Mesenchymal stem cell (in vitro differentiated cells and primary cell): ENCODE data around the gene SLC27A3.

Source experiments
- DNase-seq: peaks from one replicate; pipeline ENCODE4 v3.0.0-alpha.2; 2013
- H2AFZ ChIP-seq: one replicate; pipeline ENCODE4 v1.6.1; 2013; ENCODE audit warnings: low read depth, mild to moderate bottlenecking, control low read depth, inconsistent platforms, low read length, moderate library complexity
- H2AK5ac ChIP-seq: 2 replicates; pipeline ENCODE4 v1.6.1; 2013; ENCODE audit warnings: low read length, moderate library complexity, mild to moderate bottlenecking, inconsistent platforms; ENCODE audit not compliant: severe bottlenecking
- H2BK120ac ChIP-seq: one replicate; pipeline ENCODE4 v1.6.1; 2013; ENCODE audit warnings: low read depth, mild to moderate bottlenecking, inconsistent platforms, low read length, moderate library complexity
- H2BK12ac ChIP-seq, 2 experiments: one replicate each; pipeline ENCODE4 v1.6.1; 2013; ENCODE audit warnings: inconsistent platforms in 2 of 2, low read length in 2 of 2, mild to moderate bottlenecking in 2 of 2, moderate library complexity in 2 of 2, control low read depth in 1 of 2
- H2BK15ac ChIP-seq: one replicate; pipeline ENCODE4 v1.6.1; 2013; ENCODE audit warnings: mild to moderate bottlenecking, low read depth, inconsistent platforms; ENCODE audit not compliant: poor library complexity, severe bottlenecking
- H2BK5ac ChIP-seq: 2 replicates; pipeline ENCODE4 v1.6.1; 2013; ENCODE audit warnings: low read depth, mild to moderate bottlenecking, low read length, control low read depth, inconsistent platforms; ENCODE audit not compliant: poor library complexity, severe bottlenecking
- H3K14ac ChIP-seq, 2 experiments: one replicate each; pipeline ENCODE4 v1.6.1; 2013; ENCODE audit warnings: inconsistent platforms in 2 of 2, low read length in 2 of 2, control low read depth in 1 of 2, mild to moderate bottlenecking in 1 of 2, moderate library complexity in 1 of 2
- H3K18ac ChIP-seq, 2 experiments: one replicate each; pipeline ENCODE4 v1.6.1; 2013; ENCODE audit warnings: inconsistent platforms in 2 of 2, low read length in 2 of 2, control low read depth in 1 of 2, low read depth in 1 of 2, mild to moderate bottlenecking in 1 of 2
- H3K23ac ChIP-seq, 2 experiments: one replicate each; pipeline ENCODE4 v1.6.1; 2013; ENCODE audit warnings: inconsistent platforms in 2 of 2, low read length in 2 of 2, mild to moderate bottlenecking in 2 of 2, moderate library complexity in 2 of 2, control low read depth in 1 of 2
- H3K27ac ChIP-seq: 2 replicates; pipeline ENCODE4 v1.5.1; 2013; ENCODE audit warnings: mild to moderate bottlenecking, moderate library complexity, low read length, control low read depth, inconsistent platforms; ENCODE audit not compliant: poor library complexity, severe bottlenecking
- H3K27me3 ChIP-seq, 2 experiments: 2 replicates each; pipeline versions ENCODE4 v1.6.1 to v1.7.0; 2013; ENCODE audit warnings: low read length in 2 of 2, mild to moderate bottlenecking in 2 of 2, moderate library complexity in 2 of 2, control low read depth in 1 of 2, inconsistent platforms in 1 of 2; ENCODE audit not compliant: control insufficient read depth in 1 of 2, insufficient read depth in 1 of 2
- H3K36me3 ChIP-seq, 2 experiments: 2 replicates each; pipeline versions ENCODE4 v1.6.1 to v1.7.0; 2013; ENCODE audit warnings: low read length in 2 of 2, control low read depth in 1 of 2, inconsistent platforms in 1 of 2, low read depth in 1 of 2, mild to moderate bottlenecking in 1 of 2; ENCODE audit not compliant: insufficient read depth in 2 of 2, control insufficient read depth in 1 of 2
- H3K4ac ChIP-seq, 2 experiments: one replicate each; pipeline ENCODE4 v1.6.1; 2013; ENCODE audit warnings: inconsistent platforms in 2 of 2, low read length in 2 of 2, mild to moderate bottlenecking in 2 of 2, moderate library complexity in 2 of 2, control low read depth in 1 of 2, low read depth in 1 of 2
- H3K4me1 ChIP-seq: 2 replicates; pipeline ENCODE4 v1.6.1; 2013; ENCODE audit warnings: low read depth, low read length, control low read depth; ENCODE audit not compliant: control insufficient read depth, insufficient read depth
- H3K4me2 ChIP-seq: 2 replicates; pipeline ENCODE4 v1.6.1; 2013; ENCODE audit warnings: low read length, mild to moderate bottlenecking, inconsistent platforms; ENCODE audit not compliant: poor library complexity, severe bottlenecking
- H3K4me3 ChIP-seq, 2 experiments: 2 replicates each; pipeline versions ENCODE4 v1.5.1 to v1.7.0; 2013; ENCODE audit warnings: low read length in 2 of 2, mild to moderate bottlenecking in 2 of 2, control low read depth in 1 of 2, low read depth in 1 of 2; ENCODE audit not compliant: insufficient read depth in 1 of 2
- H3K79me1 ChIP-seq: replicated peaks from 2 replicates; pipeline ENCODE4 v1.6.1; 2013; ENCODE audit warnings: mild to moderate bottlenecking, control low read depth, low read length, inconsistent platforms; ENCODE audit not compliant: poor library complexity, severe bottlenecking
- H3K9ac ChIP-seq: 2 replicates; pipeline ENCODE4 v1.7.0; 2013; ENCODE audit warnings: mild to moderate bottlenecking, low read length, moderate library complexity
- H3K9me3 ChIP-seq: 2 replicates; pipeline ENCODE4 v1.7.0; 2013; ENCODE audit warnings: mild to moderate bottlenecking, low read length; ENCODE audit not compliant: control insufficient read depth
- H4K8ac ChIP-seq: one replicate; pipeline ENCODE4 v1.6.1; 2013; ENCODE audit warnings: inconsistent platforms, mild to moderate bottlenecking, low read length, moderate library complexity
- H4K91ac ChIP-seq: one replicate; pipeline ENCODE4 v1.6.1; 2013; ENCODE audit warnings: mild to moderate bottlenecking, low read length, inconsistent platforms
- WGBS: methylation state at CpG from one replicate; pipeline ENCODE4 v1.1.7; 2013; ENCODE audit warnings: mixed read lengths; 5-methylcytosine and 5-hydroxymethylcytosine counted together

The SLC27A3 gene

GRCh38 chr1:153795934-153796785 lies 21.0 kb downstream of the SLC27A3 start:
- H3K4ac ChIP-seq: no peak overlapping the region
- DNase-seq: no peak
- no peak overlapping the region for H3K23ac ChIP-seq
- no peak overlapping the region for H3K14ac ChIP-seq
- no peak overlapping the region for H3K18ac ChIP-seq
- H3K9ac ChIP-seq: no peak overlapping the region
- no peak overlapping the region for H4K8ac ChIP-seq
- H3K79me1 ChIP-seq: no peaks in the 10 kb centered on the region
- peaks cover 3 to 24% of the 10 kb centered on the region in 2 experiments for H3K36me3 ChIP-seq
- WGBS: 79% methylated on average over 9 of the region's 9 CpGs
- H3K4me1 ChIP-seq: peaks cover 9% of the 10 kb centered on the region
- no peak overlapping the region for H4K91ac ChIP-seq
- no peak overlapping the region for H2AFZ ChIP-seq
- H2AK5ac ChIP-seq: no peak overlapping the region
- H2BK12ac ChIP-seq: no peak overlapping the region
- H2BK120ac ChIP-seq: no peak overlapping the region
- H2BK5ac ChIP-seq: no peak overlapping the region
- H3K9me3 ChIP-seq: no peaks in the 10 kb centered on the region
- H2BK15ac ChIP-seq: peak overlapping the region; percentile 17
- no peaks in the 10 kb centered on the region for H3K27me3 ChIP-seq
- no peak overlapping the region for H3K4me2 ChIP-seq
- no peak overlapping the region for H3K4me3 ChIP-seq
- H3K27ac ChIP-seq: no peak overlapping the region

- H3K27me3 ChIP-seq: no peaks in the 10 kb centered on the region
- no peak overlapping the region for H4K8ac ChIP-seq
- no peak overlapping the region for H2BK120ac ChIP-seq
- peak; percentile 64 for DNase-seq
- no peak overlapping the region for H3K18ac ChIP-seq
- 62% methylated on average over 26 of the region's 26 CpGs for WGBS
- H3K36me3 ChIP-seq: peaks cover 10 to 32% of the 10 kb centered on the region in 2 experiments
- H2AK5ac ChIP-seq: no peak overlapping the region
- no peaks in the 10 kb centered on the region for H3K79me1 ChIP-seq
- no peak overlapping the region for H3K4me3 ChIP-seq
- H4K91ac ChIP-seq: no peak overlapping the region
- no peak overlapping the region for H2BK12ac ChIP-seq
- no peak overlapping the region for H3K27ac ChIP-seq
- no peak overlapping the region for H3K4ac ChIP-seq
- H2AFZ ChIP-seq: no peak overlapping the region
- H3K9me3 ChIP-seq: no peaks in the 10 kb centered on the region
- H2BK15ac ChIP-seq: no peak overlapping the region
- H2BK5ac ChIP-seq: no peak overlapping the region
- no peak overlapping the region for H3K4me2 ChIP-seq
- H3K4me1 ChIP-seq: peaks cover 4% of the 10 kb centered on the region
- no peak overlapping the region for H3K23ac ChIP-seq
- no peak overlapping the region for H3K14ac ChIP-seq
- H3K9ac ChIP-seq: no peak overlapping the region
Observed at GRCh38 chr1:153796786-153797659, 21.8 kb downstream of the SLC27A3 start.

DNA sequence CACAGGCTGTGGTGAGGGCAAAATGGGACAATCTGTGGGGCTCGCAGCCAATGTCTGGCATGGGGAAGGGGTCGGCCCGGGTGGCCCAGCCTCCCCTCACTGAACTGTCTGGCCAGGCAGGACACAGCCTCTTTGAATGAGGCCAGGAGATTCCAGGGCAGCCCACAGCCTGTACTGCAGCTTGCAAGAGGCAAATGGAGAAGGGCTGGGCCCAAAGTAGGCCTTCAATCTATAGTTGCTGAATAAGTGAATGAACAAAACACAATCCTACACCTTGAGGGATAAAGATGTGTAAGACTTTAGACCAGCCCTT lies 23.2 kb downstream of the SLC27A3 start:
- H3K4me1 ChIP-seq: peaks cover 3% of the 10 kb centered on the region
- no peak overlapping the region for H3K23ac ChIP-seq
- no peaks in the 10 kb centered on the region for H3K27me3 ChIP-seq
- no peak overlapping the region for H3K27ac ChIP-seq
- H3K4me2 ChIP-seq: no peak overlapping the region
- no peak overlapping the region for H3K9ac ChIP-seq
- H3K9me3 ChIP-seq: no peaks in the 10 kb centered on the region
- H2AFZ ChIP-seq: no peak overlapping the region
- no peak overlapping the region for H3K14ac ChIP-seq
- no peak overlapping the region for H3K4me3 ChIP-seq
- H3K36me3 ChIP-seq: peaks cover 10 to 43% of the 10 kb centered on the region in 2 experiments
- H4K8ac ChIP-seq: no peak overlapping the region
- no peak for DNase-seq
- 93% methylated on average over 3 of the region's 3 CpGs for WGBS
- H2BK120ac ChIP-seq: no peak overlapping the region
- no peak overlapping the region for H2BK5ac ChIP-seq
- H2BK15ac ChIP-seq: no peak overlapping the region
- no peak overlapping the region for H2BK12ac ChIP-seq
- no peak overlapping the region for H4K91ac ChIP-seq
- no peak overlapping the region for H2AK5ac ChIP-seq
- no peak overlapping the region for H3K4ac ChIP-seq
- peaks cover 1% of the 10 kb centered on the region for H3K79me1 ChIP-seq
- H3K18ac ChIP-seq: no peak overlapping the region

GRCh38 chr1:153799016-153799415 lies 23.8 kb downstream of the SLC27A3 start:
- H2BK15ac ChIP-seq: no peak overlapping the region
- H4K91ac ChIP-seq: no peak overlapping the region
- no peak overlapping the region for H3K23ac ChIP-seq
- no peak overlapping the region for H3K9ac ChIP-seq
- no peak for DNase-seq
- H2BK12ac ChIP-seq: no peak overlapping the region
- H3K4ac ChIP-seq: no peak overlapping the region
- H3K4me2 ChIP-seq: no peak overlapping the region
- no peak overlapping the region for H3K4me3 ChIP-seq
- no peak overlapping the region for H3K18ac ChIP-seq
- H3K4me1 ChIP-seq: peaks cover 3% of the 10 kb centered on the region
- no peak overlapping the region for H3K14ac ChIP-seq
- H2AK5ac ChIP-seq: no peak overlapping the region
- 93% methylated on average over 3 of the region's 4 CpGs for WGBS
- peaks cover 15 to 46% of the 10 kb centered on the region in 2 experiments for H3K36me3 ChIP-seq
- no peak overlapping the region for H4K8ac ChIP-seq
- no peak overlapping the region for H2BK5ac ChIP-seq
- H3K27me3 ChIP-seq: no peaks in the 10 kb centered on the region
- H3K27ac ChIP-seq: no peak overlapping the region
- no peak overlapping the region for H2AFZ ChIP-seq
- H3K79me1 ChIP-seq: peaks cover 3% of the 10 kb centered on the region
- H3K9me3 ChIP-seq: no peaks in the 10 kb centered on the region
- H2BK120ac ChIP-seq: no peak overlapping the region
